Stimulated activated naive CD4-positive, alpha-beta T cell (primary cell): ENCODE data around the gene KLHL1.

ENCODE experiments used
- DNase-seq, 6 experiments: peaks; one replicate each; lab custom pipeline; 2025; lab: John Stamatoyannopoulos, UW

KLHL1 gene

GRCh38 chr13:69683921-69684686 is 424.1 kb downstream of the KLHL1 start:
- no peak for DNase-seq

GRCh38 chr13:69681722-69682121 is 426.5 kb downstream of the KLHL1 start:
- no peak for DNase-seq

- no peak for DNase-seq
These were observed 430.9 kb downstream of the KLHL1 start for GRCh38 chr13:69677343-69677742.

- no peak for DNase-seq
These were observed 432.0 kb downstream of the KLHL1 start for GRCh38 chr13:69676286-69676685.

GRCh38 chr13:69660155-69660554 is 448.1 kb downstream of the KLHL1 start:
- DNase-seq = no peak

- DNase-seq = no peak
These were observed 450.6 kb downstream of the KLHL1 start for GRCh38 chr13:69657676-69658075.

- no peak for DNase-seq
These were observed 453.9 kb downstream of the KLHL1 start for GRCh38 chr13:69654392-69654791.
